ENCODE results near the gene DLEC1. TPM values are rescaled to one million over a fixed set of nuclear protein-coding genes. Genes with fewer than 3 reads are reported as not detected.

Gene DLEC1
- total RNA-seq, 1 experiment from 2014 or later, result 0.81 TPM

DNA sequence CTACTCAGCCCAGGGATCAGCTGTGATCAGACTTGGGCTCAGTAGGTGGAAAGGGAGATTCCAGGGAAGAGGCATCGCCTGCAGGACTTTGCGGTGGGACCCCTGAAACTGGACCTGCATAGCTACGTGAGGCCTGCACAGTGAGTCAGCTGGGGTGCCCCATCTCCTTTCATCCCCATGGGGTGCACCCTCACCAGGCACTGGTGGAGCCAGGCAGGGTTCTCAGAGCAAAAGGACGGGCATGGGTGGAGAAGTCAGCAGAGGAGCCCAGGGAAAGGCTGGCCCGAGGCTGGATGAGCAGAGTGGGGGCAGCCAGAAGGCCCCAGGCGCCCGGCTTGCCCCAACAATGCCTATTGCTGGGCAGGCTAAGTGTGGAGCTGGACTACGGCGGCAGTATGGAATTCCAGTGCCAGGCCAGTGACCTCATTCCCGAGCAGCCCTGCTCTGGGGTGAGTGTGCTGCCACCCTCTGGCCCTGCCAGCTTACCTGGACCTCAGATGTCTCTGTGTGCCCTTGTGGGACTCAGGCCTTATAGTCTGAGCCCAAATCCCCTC lies 78.2 kb downstream of the DLEC1 start (continued):
- TF ChIP-seq, protein P1, sequence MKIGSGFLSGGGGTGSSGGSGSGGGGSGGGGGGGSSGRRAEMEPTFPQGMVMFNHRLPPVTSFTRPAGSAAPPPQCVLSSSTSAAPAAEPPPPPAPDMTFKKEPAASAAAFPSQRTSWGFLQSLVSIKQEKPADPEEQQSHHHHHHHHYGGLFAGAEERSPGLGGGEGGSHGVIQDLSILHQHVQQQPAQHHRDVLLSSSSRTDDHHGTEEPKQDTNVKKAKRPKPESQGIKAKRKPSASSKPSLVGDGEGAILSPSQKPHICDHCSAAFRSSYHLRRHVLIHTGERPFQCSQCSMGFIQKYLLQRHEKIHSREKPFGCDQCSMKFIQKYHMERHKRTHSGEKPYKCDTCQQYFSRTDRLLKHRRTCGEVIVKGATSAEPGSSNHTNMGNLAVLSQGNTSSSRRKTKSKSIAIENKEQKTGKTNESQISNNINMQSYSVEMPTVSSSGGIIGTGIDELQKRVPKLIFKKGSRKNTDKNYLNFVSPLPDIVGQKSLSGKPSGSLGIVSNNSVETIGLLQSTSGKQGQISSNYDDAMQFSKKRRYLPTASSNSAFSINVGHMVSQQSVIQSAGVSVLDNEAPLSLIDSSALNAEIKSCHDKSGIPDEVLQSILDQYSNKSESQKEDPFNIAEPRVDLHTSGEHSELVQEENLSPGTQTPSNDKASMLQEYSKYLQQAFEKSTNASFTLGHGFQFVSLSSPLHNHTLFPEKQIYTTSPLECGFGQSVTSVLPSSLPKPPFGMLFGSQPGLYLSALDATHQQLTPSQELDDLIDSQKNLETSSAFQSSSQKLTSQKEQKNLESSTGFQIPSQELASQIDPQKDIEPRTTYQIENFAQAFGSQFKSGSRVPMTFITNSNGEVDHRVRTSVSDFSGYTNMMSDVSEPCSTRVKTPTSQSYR (CRISPR knock-in tag; IDR thresholded peaks at IDR 0.05), result no peak
- TF ChIP-seq, protein P2, sequence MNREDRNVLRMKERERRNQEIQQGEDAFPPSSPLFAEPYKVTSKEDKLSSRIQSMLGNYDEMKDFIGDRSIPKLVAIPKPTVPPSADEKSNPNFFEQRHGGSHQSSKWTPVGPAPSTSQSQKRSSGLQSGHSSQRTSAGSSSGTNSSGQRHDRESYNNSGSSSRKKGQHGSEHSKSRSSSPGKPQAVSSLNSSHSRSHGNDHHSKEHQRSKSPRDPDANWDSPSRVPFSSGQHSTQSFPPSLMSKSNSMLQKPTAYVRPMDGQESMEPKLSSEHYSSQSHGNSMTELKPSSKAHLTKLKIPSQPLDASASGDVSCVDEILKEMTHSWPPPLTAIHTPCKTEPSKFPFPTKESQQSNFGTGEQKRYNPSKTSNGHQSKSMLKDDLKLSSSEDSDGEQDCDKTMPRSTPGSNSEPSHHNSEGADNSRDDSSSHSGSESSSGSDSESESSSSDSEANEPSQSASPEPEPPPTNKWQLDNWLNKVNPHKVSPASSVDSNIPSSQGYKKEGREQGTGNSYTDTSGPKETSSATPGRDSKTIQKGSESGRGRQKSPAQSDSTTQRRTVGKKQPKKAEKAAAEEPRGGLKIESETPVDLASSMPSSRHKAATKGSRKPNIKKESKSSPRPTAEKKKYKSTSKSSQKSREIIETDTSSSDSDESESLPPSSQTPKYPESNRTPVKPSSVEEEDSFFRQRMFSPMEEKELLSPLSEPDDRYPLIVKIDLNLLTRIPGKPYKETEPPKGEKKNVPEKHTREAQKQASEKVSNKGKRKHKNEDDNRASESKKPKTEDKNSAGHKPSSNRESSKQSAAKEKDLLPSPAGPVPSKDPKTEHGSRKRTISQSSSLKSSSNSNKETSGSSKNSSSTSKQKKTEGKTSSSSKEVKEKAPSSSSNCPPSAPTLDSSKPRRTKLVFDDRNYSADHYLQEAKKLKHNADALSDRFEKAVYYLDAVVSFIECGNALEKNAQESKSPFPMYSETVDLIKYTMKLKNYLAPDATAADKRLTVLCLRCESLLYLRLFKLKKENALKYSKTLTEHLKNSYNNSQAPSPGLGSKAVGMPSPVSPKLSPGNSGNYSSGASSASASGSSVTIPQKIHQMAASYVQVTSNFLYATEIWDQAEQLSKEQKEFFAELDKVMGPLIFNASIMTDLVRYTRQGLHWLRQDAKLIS (CRISPR knock-in tag; IDR thresholded peaks at IDR 0.05; ENCODE audit: borderline replicate concordance), result no peak
- TF ChIP-seq HMGA2 (CRISPR knock-in tag; IDR thresholded peaks at IDR 0.05), result no peak
- TF ChIP-seq IRF2 (CRISPR knock-in tag; IDR thresholded peaks at IDR 0.05; ENCODE audit: borderline replicate concordance, low read depth), result no peak
- no peak for TF ChIP-seq TCF7 (CRISPR knock-in tag; IDR thresholded peaks at IDR 0.05; ENCODE audit: low read depth)
- no peak for TF ChIP-seq JAZF1 (CRISPR knock-in tag; IDR thresholded peaks at IDR 0.05)
- TF ChIP-seq, protein P3, sequence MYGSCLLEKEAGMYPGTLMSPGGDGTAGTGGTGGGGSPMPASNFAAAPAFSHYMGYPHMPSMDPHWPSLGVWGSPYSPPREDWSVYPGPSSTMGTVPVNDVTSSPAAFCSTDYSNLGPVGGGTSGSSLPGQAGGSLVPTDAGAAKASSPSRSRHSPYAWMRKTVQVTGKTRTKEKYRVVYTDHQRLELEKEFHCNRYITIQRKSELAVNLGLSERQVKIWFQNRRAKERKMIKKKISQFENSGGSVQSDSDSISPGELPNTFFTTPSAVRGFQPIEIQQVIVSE (CRISPR knock-in tag; IDR thresholded peaks at IDR 0.05; ENCODE audit: borderline replicate concordance), result no peak

DNA sequence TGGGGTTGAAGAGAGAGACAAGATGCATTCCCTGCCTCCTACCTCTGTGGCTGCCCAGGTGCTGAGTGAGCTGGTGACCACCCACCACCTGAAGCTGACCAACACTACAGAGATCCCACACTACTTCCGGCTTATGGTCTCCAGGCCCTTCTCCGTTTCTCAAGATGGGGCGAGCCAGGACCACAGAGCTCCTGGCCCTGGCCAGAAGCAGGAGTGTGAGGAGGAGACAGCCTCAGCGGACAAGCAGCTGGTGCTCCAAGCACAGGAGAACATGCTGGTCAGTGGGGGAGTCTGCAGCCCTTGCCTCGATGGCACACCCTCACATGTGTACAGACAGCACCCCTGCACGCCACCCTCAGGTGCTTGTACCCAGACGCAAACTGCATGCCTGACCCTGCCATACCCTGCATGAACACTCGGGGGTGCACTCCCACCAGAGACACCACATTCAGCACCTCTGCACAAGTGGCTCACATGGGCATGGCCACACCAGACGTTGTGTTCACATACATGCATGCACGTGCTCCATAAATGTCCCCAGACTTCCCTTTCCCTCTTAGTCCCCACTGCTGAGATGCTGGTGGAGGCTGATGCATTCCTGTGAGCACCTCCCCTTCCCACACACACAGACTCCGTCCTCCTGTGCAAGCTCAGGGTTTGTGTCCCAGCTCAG lies 78.9 kb downstream of the DLEC1 start:
- Mint-ChIP-seq H3K9me3 (no peaks in the 10 kb centered on the region), H3K27ac (no peak overlapping the region), H3K4me1 (no peaks in the 10 kb centered on the region), H3K27me3 (ENCODE audit: low read depth) (peaks cover 6% of the 10 kb centered on the region), H3K4me3 (no peak overlapping the region), H3K36me3 (peaks cover 10% of the 10 kb centered on the region)
- ATAC-seq (peak; percentile 82), DNase-seq (ENCODE audit: low spot score) (peak; percentile 74)
- TF ChIP-seq, protein P4, sequence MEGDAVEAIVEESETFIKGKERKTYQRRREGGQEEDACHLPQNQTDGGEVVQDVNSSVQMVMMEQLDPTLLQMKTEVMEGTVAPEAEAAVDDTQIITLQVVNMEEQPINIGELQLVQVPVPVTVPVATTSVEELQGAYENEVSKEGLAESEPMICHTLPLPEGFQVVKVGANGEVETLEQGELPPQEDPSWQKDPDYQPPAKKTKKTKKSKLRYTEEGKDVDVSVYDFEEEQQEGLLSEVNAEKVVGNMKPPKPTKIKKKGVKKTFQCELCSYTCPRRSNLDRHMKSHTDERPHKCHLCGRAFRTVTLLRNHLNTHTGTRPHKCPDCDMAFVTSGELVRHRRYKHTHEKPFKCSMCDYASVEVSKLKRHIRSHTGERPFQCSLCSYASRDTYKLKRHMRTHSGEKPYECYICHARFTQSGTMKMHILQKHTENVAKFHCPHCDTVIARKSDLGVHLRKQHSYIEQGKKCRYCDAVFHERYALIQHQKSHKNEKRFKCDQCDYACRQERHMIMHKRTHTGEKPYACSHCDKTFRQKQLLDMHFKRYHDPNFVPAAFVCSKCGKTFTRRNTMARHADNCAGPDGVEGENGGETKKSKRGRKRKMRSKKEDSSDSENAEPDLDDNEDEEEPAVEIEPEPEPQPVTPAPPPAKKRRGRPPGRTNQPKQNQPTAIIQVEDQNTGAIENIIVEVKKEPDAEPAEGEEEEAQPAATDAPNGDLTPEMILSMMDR (IDR thresholded peaks at IDR 0.05), result peak; percentile 60
- TF ChIP-seq FOXP1 (CRISPR knock-in tag; IDR thresholded peaks at IDR 0.05; ENCODE audit: borderline replicate concordance), result 0 out of 2 replicates have a peak, but pooled peaks have one; percentile 20
- no peak for TF ChIP-seq IRF2 (CRISPR knock-in tag; IDR thresholded peaks at IDR 0.05; ENCODE audit: borderline replicate concordance, low read depth)
- TF ChIP-seq, protein P5, sequence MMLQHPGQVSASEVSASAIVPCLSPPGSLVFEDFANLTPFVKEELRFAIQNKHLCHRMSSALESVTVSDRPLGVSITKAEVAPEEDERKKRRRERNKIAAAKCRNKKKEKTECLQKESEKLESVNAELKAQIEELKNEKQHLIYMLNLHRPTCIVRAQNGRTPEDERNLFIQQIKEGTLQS (CRISPR knock-in tag; conservative IDR thresholded peaks at IDR 0.05), result no peak
- POLR2A ChIA-PET, result no interaction called here
- CTCF ChIA-PET, result interaction anchor here (0.6 to 2.8 kb wide), 13 partner anchors 9 to 229 kb away, joined by 3 to 10 read pairs (median 3); partner anchors contain the start of genes ACAA1, PLCD1 and XYLB

All from WTC11 (cell line).